ENCODE results near the gene JAG2.

Gene JAG2

DNA sequence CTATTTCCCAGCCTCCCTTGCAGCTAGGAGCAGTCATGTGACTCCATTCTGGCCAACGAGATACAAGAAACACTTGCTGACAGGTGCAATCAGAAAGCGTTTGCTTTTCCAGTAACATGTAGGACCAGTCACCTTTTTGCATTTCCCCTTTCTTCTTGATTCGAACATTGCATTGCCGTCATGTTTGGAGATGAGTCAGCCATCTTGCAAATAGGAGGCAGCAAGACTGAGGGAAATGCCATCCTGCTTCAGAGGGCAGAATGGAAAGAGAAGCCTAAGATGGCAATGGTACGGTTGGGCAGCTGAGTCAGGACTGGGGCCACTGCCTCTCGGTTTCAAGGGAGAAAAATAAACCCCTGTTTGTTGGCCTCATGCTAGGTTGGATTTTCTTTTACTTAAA, 68.8 kb downstream of the JAG2 start:
- Histone ChIP-seq H3K27ac (replicated peaks) (no peak overlapping the region), H3K4me3 (replicated peaks; ENCODE audit: insufficient read depth, low read length) (no peak overlapping the region), H3K27me3 (ENCODE audit: insufficient read depth, poor library complexity, severe bottlenecking) (peaks cover 11% of the 10 kb centered on the region)
- TF ChIP-seq POLR2AphosphoS5 (IDR thresholded peaks at IDR 0.05; ENCODE audit: low read depth): no peak
- 0 out of 2 replicates have a peak, but pooled peaks have one; percentile 21 for TF ChIP-seq SPI1 (IDR thresholded peaks at IDR 0.05; ENCODE audit: borderline replicate concordance, low read depth)
- TF ChIP-seq, protein P1, sequence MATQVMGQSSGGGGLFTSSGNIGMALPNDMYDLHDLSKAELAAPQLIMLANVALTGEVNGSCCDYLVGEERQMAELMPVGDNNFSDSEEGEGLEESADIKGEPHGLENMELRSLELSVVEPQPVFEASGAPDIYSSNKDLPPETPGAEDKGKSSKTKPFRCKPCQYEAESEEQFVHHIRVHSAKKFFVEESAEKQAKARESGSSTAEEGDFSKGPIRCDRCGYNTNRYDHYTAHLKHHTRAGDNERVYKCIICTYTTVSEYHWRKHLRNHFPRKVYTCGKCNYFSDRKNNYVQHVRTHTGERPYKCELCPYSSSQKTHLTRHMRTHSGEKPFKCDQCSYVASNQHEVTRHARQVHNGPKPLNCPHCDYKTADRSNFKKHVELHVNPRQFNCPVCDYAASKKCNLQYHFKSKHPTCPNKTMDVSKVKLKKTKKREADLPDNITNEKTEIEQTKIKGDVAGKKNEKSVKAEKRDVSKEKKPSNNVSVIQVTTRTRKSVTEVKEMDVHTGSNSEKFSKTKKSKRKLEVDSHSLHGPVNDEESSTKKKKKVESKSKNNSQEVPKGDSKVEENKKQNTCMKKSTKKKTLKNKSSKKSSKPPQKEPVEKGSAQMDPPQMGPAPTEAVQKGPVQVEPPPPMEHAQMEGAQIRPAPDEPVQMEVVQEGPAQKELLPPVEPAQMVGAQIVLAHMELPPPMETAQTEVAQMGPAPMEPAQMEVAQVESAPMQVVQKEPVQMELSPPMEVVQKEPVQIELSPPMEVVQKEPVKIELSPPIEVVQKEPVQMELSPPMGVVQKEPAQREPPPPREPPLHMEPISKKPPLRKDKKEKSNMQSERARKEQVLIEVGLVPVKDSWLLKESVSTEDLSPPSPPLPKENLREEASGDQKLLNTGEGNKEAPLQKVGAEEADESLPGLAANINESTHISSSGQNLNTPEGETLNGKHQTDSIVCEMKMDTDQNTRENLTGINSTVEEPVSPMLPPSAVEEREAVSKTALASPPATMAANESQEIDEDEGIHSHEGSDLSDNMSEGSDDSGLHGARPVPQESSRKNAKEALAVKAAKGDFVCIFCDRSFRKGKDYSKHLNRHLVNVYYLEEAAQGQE (IDR thresholded peaks at IDR 0.05; ENCODE audit: insufficient replicate concordance, low read depth): no peak
- no peak for TF ChIP-seq GABPA (IDR thresholded peaks at IDR 0.05; ENCODE audit: low read depth)
- TF ChIP-seq, protein P2, sequence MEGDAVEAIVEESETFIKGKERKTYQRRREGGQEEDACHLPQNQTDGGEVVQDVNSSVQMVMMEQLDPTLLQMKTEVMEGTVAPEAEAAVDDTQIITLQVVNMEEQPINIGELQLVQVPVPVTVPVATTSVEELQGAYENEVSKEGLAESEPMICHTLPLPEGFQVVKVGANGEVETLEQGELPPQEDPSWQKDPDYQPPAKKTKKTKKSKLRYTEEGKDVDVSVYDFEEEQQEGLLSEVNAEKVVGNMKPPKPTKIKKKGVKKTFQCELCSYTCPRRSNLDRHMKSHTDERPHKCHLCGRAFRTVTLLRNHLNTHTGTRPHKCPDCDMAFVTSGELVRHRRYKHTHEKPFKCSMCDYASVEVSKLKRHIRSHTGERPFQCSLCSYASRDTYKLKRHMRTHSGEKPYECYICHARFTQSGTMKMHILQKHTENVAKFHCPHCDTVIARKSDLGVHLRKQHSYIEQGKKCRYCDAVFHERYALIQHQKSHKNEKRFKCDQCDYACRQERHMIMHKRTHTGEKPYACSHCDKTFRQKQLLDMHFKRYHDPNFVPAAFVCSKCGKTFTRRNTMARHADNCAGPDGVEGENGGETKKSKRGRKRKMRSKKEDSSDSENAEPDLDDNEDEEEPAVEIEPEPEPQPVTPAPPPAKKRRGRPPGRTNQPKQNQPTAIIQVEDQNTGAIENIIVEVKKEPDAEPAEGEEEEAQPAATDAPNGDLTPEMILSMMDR (IDR thresholded peaks at IDR 0.05; ENCODE audit: insufficient read depth, low read length): no peak
- DNase-seq (ENCODE audit: low read depth in 1 of 2, low spot score in 1 of 2): no peak

DNA sequence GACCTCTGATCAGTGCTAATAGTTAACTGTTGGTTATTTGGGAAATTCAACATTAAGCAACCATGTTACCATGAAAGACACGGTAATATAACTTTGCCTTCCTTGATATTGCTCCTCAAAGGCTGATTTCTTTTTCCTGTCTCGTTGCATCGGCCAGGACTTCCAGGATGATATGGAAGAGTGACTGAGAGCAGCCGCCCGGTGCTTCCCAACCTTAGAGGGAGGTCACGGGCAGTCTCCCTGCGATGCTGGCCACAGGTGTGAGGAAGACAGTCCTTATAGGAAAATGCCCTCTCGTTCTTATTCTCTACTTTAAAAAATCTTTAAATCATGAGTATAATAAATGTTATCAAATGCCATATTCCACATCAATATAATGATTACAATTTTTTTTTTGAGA, 70.3 kb downstream of the JAG2 start:
- DNase-seq (ENCODE audit: low read depth in 1 of 2, low spot score in 1 of 2): no peak
- Histone ChIP-seq H3K27ac (replicated peaks) (no peak overlapping the region), H3K27me3 (ENCODE audit: insufficient read depth, poor library complexity, severe bottlenecking) (peaks cover 20% of the 10 kb centered on the region), H3K4me3 (replicated peaks; ENCODE audit: insufficient read depth, low read length) (no peak overlapping the region)
- TF ChIP-seq, protein P1 (IDR thresholded peaks at IDR 0.05; ENCODE audit: insufficient replicate concordance, low read depth): no peak
- TF ChIP-seq POLR2AphosphoS5 (IDR thresholded peaks at IDR 0.05; ENCODE audit: low read depth): no peak
- no peak for TF ChIP-seq GABPA (IDR thresholded peaks at IDR 0.05; ENCODE audit: low read depth)
- TF ChIP-seq SPI1 (IDR thresholded peaks at IDR 0.05; ENCODE audit: borderline replicate concordance, low read depth): no peak
- TF ChIP-seq, protein P2 (IDR thresholded peaks at IDR 0.05; ENCODE audit: insufficient read depth, low read length): no peak

DNA sequence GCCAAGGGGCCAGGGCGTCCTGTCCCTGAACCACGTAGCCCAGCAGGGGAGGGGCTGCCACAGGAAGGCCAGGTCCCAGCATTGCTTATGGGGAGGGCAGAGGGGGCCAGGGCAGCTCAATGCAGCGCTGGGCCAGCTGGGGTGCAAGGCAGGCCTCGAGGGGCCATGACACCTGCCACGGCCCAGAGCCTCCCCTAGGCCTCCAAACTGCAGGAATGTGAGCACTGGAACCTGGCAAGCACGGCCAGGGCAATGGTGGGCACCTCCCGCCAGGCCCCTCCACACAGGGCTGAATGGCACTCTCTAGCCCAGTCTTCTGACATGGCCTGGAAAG, 70.8 kb downstream of the JAG2 start:
- TF ChIP-seq, protein P2 (IDR thresholded peaks at IDR 0.05; ENCODE audit: insufficient read depth, low read length): no peak
- TF ChIP-seq GABPA (IDR thresholded peaks at IDR 0.05; ENCODE audit: low read depth) (no peak), POLR2AphosphoS5 (IDR thresholded peaks at IDR 0.05; ENCODE audit: low read depth) (no peak), SPI1 (IDR thresholded peaks at IDR 0.05; ENCODE audit: borderline replicate concordance, low read depth) (no peak)
- TF ChIP-seq, protein P1 (IDR thresholded peaks at IDR 0.05; ENCODE audit: insufficient replicate concordance, low read depth): no peak
- Histone ChIP-seq H3K27ac (replicated peaks) (no peak overlapping the region), H3K4me3 (replicated peaks; ENCODE audit: insufficient read depth, low read length) (no peak overlapping the region), H3K27me3 (ENCODE audit: insufficient read depth, poor library complexity, severe bottlenecking) (peaks cover 22% of the 10 kb centered on the region)
- DNase-seq (ENCODE audit: low read depth in 1 of 2, low spot score in 1 of 2): no peak

Data from HL-60 (cell line).